Measurements from ENCODE around the gene MRPL28. TPM values are rescaled to one million over a fixed set of nuclear protein-coding genes. Genes with fewer than 3 reads are reported as not detected.

MRPL28 gene
- total and polyA plus RNA-seq, 9 donors: 28.4 to 57.7 (median 40.9) TPM

DNA sequence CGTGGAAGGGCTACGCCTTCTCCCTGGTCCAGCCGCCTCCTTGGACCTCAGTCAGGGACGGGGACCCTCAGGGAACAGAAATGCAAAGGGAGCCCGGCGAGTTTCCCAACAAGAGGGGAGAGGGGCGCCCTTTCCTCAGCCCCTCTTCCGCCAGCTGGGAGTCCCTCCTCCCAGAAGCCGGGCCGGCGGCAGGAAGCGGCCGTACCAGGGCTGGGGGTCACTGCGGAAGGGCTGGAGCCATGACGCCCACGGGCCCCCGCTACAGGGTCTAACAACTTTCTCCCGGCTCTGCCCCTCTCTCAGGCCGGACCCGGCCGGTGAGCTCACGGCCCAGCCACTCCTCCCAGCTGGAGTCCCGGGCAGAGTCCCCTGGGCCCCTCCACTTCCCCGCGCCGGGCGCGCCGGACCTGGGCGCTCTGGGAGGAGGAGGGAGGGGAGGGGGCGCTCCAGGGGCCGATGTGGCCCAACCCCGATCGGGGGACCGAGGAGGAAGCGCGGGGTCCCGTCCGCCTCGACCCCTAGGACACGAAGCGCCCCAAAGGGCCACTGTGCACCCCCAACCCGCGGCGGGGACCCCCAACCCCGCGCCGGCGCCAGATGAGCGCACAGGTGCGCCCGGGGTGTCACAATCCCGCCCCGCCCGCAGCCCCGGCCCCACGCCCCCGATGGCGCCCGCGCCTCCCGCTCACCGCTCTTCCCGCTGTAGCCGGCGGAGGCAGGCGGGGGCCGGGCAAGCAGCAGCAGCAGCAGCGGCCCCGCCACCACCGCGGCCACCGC, 10.9 kb upstream of the MRPL28 start:
- Histone ChIP-seq H3K36me3 (no peaks in the 10 kb centered on the region), H3K27ac (peak overlapping the region in 1 of 2 donors; percentile 30), H3K27me3 (no peaks in the 10 kb centered on the region), H3K4me3 (peak overlapping the region; percentile 63), H3K9me3 (no peaks in the 10 kb centered on the region), H3K4me1 (ENCODE audit: insufficient read depth) (peaks cover 4% of the 10 kb centered on the region)
- intact Hi-C loops (cut with DNase I): loop anchor here in 2 of 4 donors (10.0 kb wide), 2 partner anchors 274 to 284 kb away; partner anchors contain the start of gene RHOT2 (in 1 of the 2)
- 0 to 3% (median 1%) methylated on average over 3 to 73 of the region's 73 CpGs for WGBS, 3 donors
- no peak for TF ChIP-seq EP300 (IDR thresholded peaks at IDR 0.05)
- no peak for TF ChIP-seq POLR2A (IDR thresholded peaks at IDR 0.05)
- TF ChIP-seq CTCF (IDR thresholded peaks at IDR 0.05): no peak
- DNase-seq: peak in 3 of 5 donors; percentile 39 to 62 (median 51)

DNA sequence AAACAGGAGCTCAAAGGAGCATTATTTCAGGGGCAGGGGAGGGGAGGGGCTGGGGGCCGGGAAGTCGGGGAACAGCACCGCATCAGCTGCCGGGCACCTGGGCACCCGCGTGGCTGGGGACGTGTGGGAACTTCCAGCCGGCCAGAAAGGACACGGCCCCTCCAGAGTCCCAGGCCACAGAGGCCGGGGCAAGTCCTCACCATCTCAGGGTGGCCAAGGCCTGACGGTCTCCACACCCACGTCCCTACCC, 10.3 kb upstream of the MRPL28 start:
- intact Hi-C loops (cut with DNase I): loop anchor here in 2 of 4 donors (10.0 kb wide), 2 partner anchors 274 to 284 kb away; partner anchors contain the start of gene RHOT2 (in 1 of the 2)
- TF ChIP-seq EP300 (IDR thresholded peaks at IDR 0.05) (no peak), CTCF (IDR thresholded peaks at IDR 0.05) (no peak), POLR2A (IDR thresholded peaks at IDR 0.05) (no peak)
- Histone ChIP-seq H3K4me1 (ENCODE audit: insufficient read depth) (peaks cover 4% of the 10 kb centered on the region), H3K27ac (peak overlapping the region in 1 of 2 donors; percentile 30), H3K9me3 (no peaks in the 10 kb centered on the region), H3K27me3 (no peaks in the 10 kb centered on the region), H3K36me3 (no peaks in the 10 kb centered on the region), H3K4me3 (peak overlapping the region; percentile 63)
- DNase-seq: no peak
- WGBS, 3 donors: 8 to 9% (median 9%) methylated on average over 9 to 12 of the region's 12 CpGs

GRCh38 chr16:379961-380761, 9.8 kb upstream of the MRPL28 start:
- no peak for TF ChIP-seq CTCF (IDR thresholded peaks at IDR 0.05)
- no peak for TF ChIP-seq POLR2A (IDR thresholded peaks at IDR 0.05)
- TF ChIP-seq EP300 (IDR thresholded peaks at IDR 0.05): no peak
- peak in 1 of 5 donors; percentile 27 for DNase-seq
- Histone ChIP-seq H3K9me3 (no peaks in the 10 kb centered on the region), H3K4me1 (ENCODE audit: insufficient read depth) (peaks cover 4% of the 10 kb centered on the region), H3K36me3 (no peaks in the 10 kb centered on the region), H3K27ac (no peak overlapping the region), H3K4me3 (peak overlapping the region; percentile 63), H3K27me3 (no peaks in the 10 kb centered on the region)
- WGBS, 3 donors: 78 to 83% (median 83%) methylated on average over 27 of the region's 27 CpGs
- intact Hi-C loops (cut with DNase I): loop anchor here in 2 of 4 donors (10.0 kb wide), 2 partner anchors 275 to 285 kb away; partner anchors contain the start of gene RHOT2 (in 1 of the 2)

GRCh38 chr16:379183-379960, 9.0 kb upstream of the MRPL28 start:
- 78 to 85% (median 79%) methylated on average over 16 of the region's 16 CpGs for WGBS, 3 donors
- H3K27ac ChIP-seq: no peak overlapping the region
- no peaks in the 10 kb centered on the region for H3K9me3 ChIP-seq
- DNase-seq: peak in 1 of 5 donors; percentile 36
- intact Hi-C loops (cut with DNase I): no loop called here
- no peak overlapping the region for H3K4me3 ChIP-seq
- peaks cover 4% of the 10 kb centered on the region for H3K4me1 ChIP-seq (ENCODE audit: insufficient read depth)
- TF ChIP-seq POLR2A (IDR thresholded peaks at IDR 0.05) (no peak), EP300 (IDR thresholded peaks at IDR 0.05) (no peak), CTCF (IDR thresholded peaks at IDR 0.05) (no peak)
- no peaks in the 10 kb centered on the region for H3K27me3 ChIP-seq
- H3K36me3 ChIP-seq: no peaks in the 10 kb centered on the region

All from ovary (tissue), 9 donors.